Fibroblast of mammary gland (primary cell): Measurements from ENCODE around the gene TRERF1.
"Not testable (repeated sequence)": the region's sequence is repeated elsewhere in the genome, so short reads cannot be mapped to it uniquely, and the experiment has no call there.

ENCODE experiments used
- DNase-seq: peaks from one replicate; pipeline ENCODE4 v3.0.0-alpha.2; 2010; ENCODE audit warnings: low read depth
- H3K4me3 ChIP-seq: 2 replicates; pipeline ENCODE4 v1.5.1; 2011; ENCODE audit warnings: low read depth, mild to moderate bottlenecking, low read length, moderate library complexity; ENCODE audit not compliant: control insufficient read depth
- TF ChIP-seq, protein P1 (sequence below): conservative IDR thresholded peaks from 2 replicates; pipeline ENCODE4 v1.5.1; 2011; ENCODE audit warnings: low read depth, low read length, inconsistent platforms; ENCODE audit not compliant: control insufficient read depth, insufficient read depth

Gene TRERF1

GRCh38 chr6:42195415-42195814, 256.3 kb downstream of the TRERF1 start:
- DNase-seq: no peak
- no peak overlapping the region for H3K4me3 ChIP-seq
- TF ChIP-seq, protein P1, sequence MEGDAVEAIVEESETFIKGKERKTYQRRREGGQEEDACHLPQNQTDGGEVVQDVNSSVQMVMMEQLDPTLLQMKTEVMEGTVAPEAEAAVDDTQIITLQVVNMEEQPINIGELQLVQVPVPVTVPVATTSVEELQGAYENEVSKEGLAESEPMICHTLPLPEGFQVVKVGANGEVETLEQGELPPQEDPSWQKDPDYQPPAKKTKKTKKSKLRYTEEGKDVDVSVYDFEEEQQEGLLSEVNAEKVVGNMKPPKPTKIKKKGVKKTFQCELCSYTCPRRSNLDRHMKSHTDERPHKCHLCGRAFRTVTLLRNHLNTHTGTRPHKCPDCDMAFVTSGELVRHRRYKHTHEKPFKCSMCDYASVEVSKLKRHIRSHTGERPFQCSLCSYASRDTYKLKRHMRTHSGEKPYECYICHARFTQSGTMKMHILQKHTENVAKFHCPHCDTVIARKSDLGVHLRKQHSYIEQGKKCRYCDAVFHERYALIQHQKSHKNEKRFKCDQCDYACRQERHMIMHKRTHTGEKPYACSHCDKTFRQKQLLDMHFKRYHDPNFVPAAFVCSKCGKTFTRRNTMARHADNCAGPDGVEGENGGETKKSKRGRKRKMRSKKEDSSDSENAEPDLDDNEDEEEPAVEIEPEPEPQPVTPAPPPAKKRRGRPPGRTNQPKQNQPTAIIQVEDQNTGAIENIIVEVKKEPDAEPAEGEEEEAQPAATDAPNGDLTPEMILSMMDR: no peak

DNA sequence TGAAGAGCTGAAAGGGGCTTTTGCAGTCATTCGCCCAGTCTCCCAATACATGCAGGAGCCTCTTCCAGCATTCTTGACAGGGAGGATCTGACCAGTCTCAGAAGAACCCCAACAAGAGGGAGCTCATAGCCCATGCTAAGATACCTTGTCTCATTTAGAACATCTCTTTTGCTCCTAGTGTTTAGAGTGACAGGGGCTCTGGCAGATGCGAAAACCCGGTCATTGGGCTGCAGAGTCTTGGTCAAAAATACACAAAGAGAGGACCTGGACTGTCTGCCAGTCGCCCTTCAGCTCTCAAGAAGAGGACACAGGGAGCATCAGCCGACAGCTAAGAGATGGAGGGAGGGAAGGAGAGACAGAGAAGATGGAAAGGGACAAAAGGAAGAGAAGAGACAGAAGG, 257.7 kb downstream of the TRERF1 start:
- TF ChIP-seq, protein P1: no peak
- H3K4me3 ChIP-seq: no peak overlapping the region
- no peak for DNase-seq

- TF ChIP-seq, protein P1: no peak
- DNase-seq: peak; percentile 33
- no peak overlapping the region for H3K4me3 ChIP-seq
These were observed 258.2 kb downstream of the TRERF1 start for GRCh38 chr6:42193491-42193894.

- not testable (repeated sequence) for DNase-seq
These were observed 259.3 kb downstream of the TRERF1 start for GRCh38 chr6:42192385-42192784.

GRCh38 chr6:42190554-42191183, 261.1 kb downstream of the TRERF1 start:
- peak; percentile 90 for DNase-seq

More at GRCh38 chr6:42192385-42192784, 259.3 kb downstream of the TRERF1 start:
- H3K4me3 ChIP-seq: not testable (repeated sequence)

DNA sequence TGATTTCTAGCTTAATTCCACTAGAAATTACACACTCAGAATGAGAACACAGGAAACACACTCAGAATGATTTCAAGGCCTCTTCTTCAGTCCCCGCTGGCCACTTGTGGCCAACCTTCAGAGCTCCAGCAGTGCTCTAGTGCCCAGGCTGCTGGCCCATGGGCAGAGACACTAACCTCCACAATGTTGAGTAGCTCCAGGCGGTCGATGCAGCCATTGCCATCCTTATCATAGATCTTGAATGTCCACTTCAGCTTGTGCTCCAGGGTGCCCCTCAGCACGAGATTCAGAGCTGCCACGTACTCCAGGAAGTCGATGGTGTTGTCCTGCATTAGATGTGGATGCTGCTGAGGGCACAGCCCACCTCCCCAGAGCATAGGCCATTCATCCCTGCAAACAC, 263.3 kb downstream of the TRERF1 start:
- TF ChIP-seq, protein P1: no peak
- H3K4me3 ChIP-seq: no peak overlapping the region

More at GRCh38 chr6:42190554-42191183, 261.1 kb downstream of the TRERF1 start:
- H3K4me3 ChIP-seq: no peak overlapping the region
- TF ChIP-seq, protein P1: no peak

GRCh38 chr6:42185597-42185996, 266.1 kb downstream of the TRERF1 start:
- H3K4me3 ChIP-seq: no peak overlapping the region
- no peak for DNase-seq
- TF ChIP-seq, protein P1: no peak

More for the DNA sequence above, 263.3 kb downstream of the TRERF1 start:
- DNase-seq: no peak
